Neural cell (in vitro differentiated cells): ENCODE results near the gene MTNR1A. TPM values are rescaled to one million over a fixed set of nuclear protein-coding genes. Genes with fewer than 3 reads are reported as not detected.
A peak's percentile ranks its signal among the peaks of the same experiment; 100 is the strongest.

ENCODE experiments used
- H2AFZ ChIP-seq: fragments of 200-600, 300-800 bp; sonication (generic), shearing (Covaris generic); 2 replicates; pipeline ENCODE4 v1.6.0; 2014; ENCODE audit warnings: low read depth, mild to moderate bottlenecking, antibody characterized with exemption, low read length, moderate library complexity
- H3F3A ChIP-seq: fragments of 200-600 bp; shearing (Covaris generic); 2 replicates; pipeline ENCODE4 v1.6.1; 2016; ENCODE audit warnings: mild to moderate bottlenecking, moderate library complexity, mixed read lengths, antibody characterized with exemption, low read length; ENCODE audit not compliant: insufficient read depth, poor library complexity, severe bottlenecking
- H3K27ac ChIP-seq: fragments of 200-600, 300-800 bp; sonication (generic), shearing (Covaris generic); 2 replicates; pipeline ENCODE4 v1.5.1; 2014; ENCODE audit warnings: mild to moderate bottlenecking, low read length, moderate library complexity
- H3K27me3 ChIP-seq: fragments of 300-800, 200-600 bp; sonication (generic), shearing (Covaris generic); 2 replicates; pipeline ENCODE4 v1.6.0; 2014; ENCODE audit warnings: mild to moderate bottlenecking, low read depth, low read length, moderate library complexity; ENCODE audit not compliant: insufficient read depth
- H3K36me3 ChIP-seq: fragments of 300-800, 200-600 bp; sonication (generic), shearing (Covaris generic); 2 replicates; pipeline ENCODE4 v1.5.1; 2014; ENCODE audit warnings: mild to moderate bottlenecking, antibody characterized with exemption, low read length, moderate library complexity; ENCODE audit not compliant: insufficient read depth
- H3K4me2 ChIP-seq: fragments of 300-800, 200-600 bp; sonication (generic), shearing (Covaris generic); 2 replicates; pipeline ENCODE4 v1.6.0; 2014; ENCODE audit warnings: mild to moderate bottlenecking, low read length
- H3K4me3 ChIP-seq: fragments of 300-800, 200-600 bp; sonication (generic), shearing (Covaris generic); 2 replicates; pipeline ENCODE4 v1.5.1; 2014; ENCODE audit warnings: mild to moderate bottlenecking, low read length, moderate library complexity
- H3K79me2 ChIP-seq: fragments of 200-600 bp; shearing (Covaris generic); replicated peaks from 2 replicates; pipeline ENCODE4 v1.6.0; 2014; ENCODE audit warnings: mild to moderate bottlenecking, low read length, moderate library complexity; ENCODE audit not compliant: insufficient read depth
- H3K9ac ChIP-seq: fragments of 300-800, 200-600 bp; sonication (generic), shearing (Covaris generic); 2 replicates; pipeline ENCODE4 v1.6.1; 2016; ENCODE audit warnings: mild to moderate bottlenecking, low read length, mixed read lengths
- H3K9me2 ChIP-seq: fragments of 200-600 bp; shearing (Covaris generic); 2 replicates; pipeline ENCODE4 v1.6.1; 2016; ENCODE audit warnings: mild to moderate bottlenecking, low read length, mixed read lengths; ENCODE audit not compliant: insufficient read depth
- H3K9me3 ChIP-seq: fragments of 200-600, 300-800 bp; sonication (generic), shearing (Covaris generic); 2 replicates; pipeline ENCODE4 v1.6.1; 2016; ENCODE audit warnings: mild to moderate bottlenecking, mixed run types, low read length, moderate library complexity, mixed read lengths
- H4K20me1 ChIP-seq: fragments of 200-600 bp; shearing (Covaris generic); 2 replicates; pipeline ENCODE4 v1.6.1; 2016; ENCODE audit warnings: mild to moderate bottlenecking, mixed run types; ENCODE audit not compliant: insufficient read depth
- CTCF ChIP-seq: fragments of 450-650 bp; IDR thresholded peaks from 2 replicates; pipeline ENCODE4 v1.5.1; 2014; ENCODE audit warnings: antibody characterized with exemption, mild to moderate bottlenecking, moderate library complexity; ENCODE audit not compliant: poor library complexity, severe bottlenecking
- EP300 ChIP-seq: fragments of 450-650 bp; conservative IDR thresholded peaks from 2 replicates; pipeline ENCODE4 v1.6.1; 2014; ENCODE audit warnings: antibody characterized with exemption, mild to moderate bottlenecking, moderate library complexity; ENCODE audit not compliant: poor library complexity, severe bottlenecking
- EZH2 ChIP-seq: fragments of 200-600, 300-800 bp; shearing (Covaris generic), sonication (generic); IDR thresholded peaks from 2 replicates; pipeline ENCODE4 v1.6.1; 2014; ENCODE audit warnings: antibody characterized with exemption, low read length, borderline replicate concordance, mild to moderate bottlenecking; ENCODE audit not compliant: insufficient read depth, poor library complexity, severe bottlenecking
- MXI1 ChIP-seq: fragments of 450-650 bp; conservative IDR thresholded peaks from 2 replicates; pipeline ENCODE4 v1.6.1; 2014; ENCODE audit warnings: antibody characterized with exemption, mild to moderate bottlenecking; ENCODE audit not compliant: poor library complexity, severe bottlenecking
- POLR2AphosphoS5 ChIP-seq: IDR thresholded peaks from 2 replicates; pipeline ENCODE4 v1.6.1; 2012
- RAD21 ChIP-seq: fragments of 450-650 bp; conservative IDR thresholded peaks from 2 replicates; pipeline ENCODE4 v1.6.1; 2014; ENCODE audit warnings: antibody characterized with exemption, mild to moderate bottlenecking, moderate library complexity
- SMC3 ChIP-seq: fragments of 450-650 bp; conservative IDR thresholded peaks from 2 replicates; pipeline ENCODE4 v1.6.1; 2014; ENCODE audit warnings: antibody characterized with exemption, mild to moderate bottlenecking, moderate library complexity; ENCODE audit not compliant: poor library complexity
- TAF1 ChIP-seq: IDR thresholded peaks from 2 replicates; pipeline ENCODE4 v1.6.1; 2012; ENCODE audit warnings: low read depth
- polyA minus RNA-seq: library from RNA; depleted of rRNA, polyadenylated mRNA; stranded (reverse); fragments of >200 nt; gene quantifications from 2 replicates; pipeline ENCODE4 v1.2.3, GENCODE V29; 2014
- polyA plus RNA-seq: library from polyadenylated mRNA; depleted of rRNA; stranded (reverse); fragments of >200 nt; gene quantifications from 2 replicates; pipeline ENCODE4 v1.2.3, GENCODE V29; 2014
- TF ChIP-seq, protein P1 (sequence below): IDR thresholded peaks from 2 replicates; pipeline ENCODE4 v1.6.1; 2012; ENCODE audit warnings: borderline replicate concordance

MTNR1A gene
- not detected in 2 replicates for polyA plus RNA-seq
- polyA minus RNA-seq = 0.46 TPM in 1 of 2 replicates, not detected in the other

GRCh38 chr4:186554914-186555827 lies at the start of gene MTNR1A:
Gene MTNR1A (minus strand): TSS chr4:186555567. CDS start chr4:186555365, 202 bp downstream.
- no peaks in the 10 kb centered on the region for H4K20me1 ChIP-seq
- no peak within 1 kb of the TSS for H3K4me2 ChIP-seq
- peaks cover 25% of the 10 kb centered on the region for H3K27me3 ChIP-seq
- H3K9ac ChIP-seq = no peak within 1 kb of the TSS
- H3F3A ChIP-seq = peaks cover 7% of the 10 kb centered on the region
- no peaks in the 10 kb centered on the region for H3K9me2 ChIP-seq
- H2AFZ ChIP-seq = no peak within 1 kb of the TSS
- TF ChIP-seq MXI1 = peak; percentile 46
- peak; percentile 28 for TF ChIP-seq RAD21
- TF ChIP-seq CTCF = no peak
- H3K36me3 ChIP-seq = no peaks in the 10 kb centered on the region
- H3K9me3 ChIP-seq = no peaks in the 10 kb centered on the region
- H3K4me3 ChIP-seq = peak within 1 kb of the TSS; percentile 58
- no peaks in the 10 kb centered on the region for H3K79me2 ChIP-seq
- no peak within 1 kb of the TSS for H3K27ac ChIP-seq

GRCh38 chr4:186604124-186604807 lies 48.9 kb upstream of the MTNR1A start:
- no peak for TF ChIP-seq CTCF
- Histone ChIP-seq H3K9me2 (no peaks in the 10 kb centered on the region), H3F3A (no peaks in the 10 kb centered on the region), H3K4me2 (no peak overlapping the region), H3K27ac (no peak overlapping the region), H3K9ac (no peak overlapping the region), H3K79me2 (no peaks in the 10 kb centered on the region), H3K27me3 (no peaks in the 10 kb centered on the region), H2AFZ (no peak overlapping the region), H3K4me3 (no peak overlapping the region), H3K9me3 (no peaks in the 10 kb centered on the region), H4K20me1 (no peaks in the 10 kb centered on the region), H3K36me3 (no peaks in the 10 kb centered on the region)

DNA sequence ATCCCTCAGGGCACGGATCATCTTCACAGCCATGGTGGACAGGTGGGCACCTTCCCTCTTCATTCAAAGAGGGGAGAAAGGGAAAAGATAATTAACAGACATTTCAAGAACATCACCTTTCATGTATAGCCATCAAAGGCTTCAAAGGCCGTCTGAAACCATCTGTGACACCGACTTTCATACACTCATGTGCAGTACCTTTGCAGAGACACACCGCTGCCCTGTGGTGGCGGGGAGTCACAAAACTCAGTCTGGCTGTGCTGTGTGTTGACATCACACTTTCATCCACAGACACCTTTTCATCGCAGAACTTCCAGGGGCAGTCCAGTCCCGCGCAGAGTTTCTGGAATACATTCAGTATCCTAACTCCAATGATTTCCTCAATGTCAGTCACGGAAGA lies 47.6 kb upstream of the MTNR1A start:
- no peaks in the 10 kb centered on the region for H3K27me3 ChIP-seq
- no peak overlapping the region for H3K27ac ChIP-seq
- no peaks in the 10 kb centered on the region for H4K20me1 ChIP-seq
- H3K9ac ChIP-seq = no peak overlapping the region
- no peaks in the 10 kb centered on the region for H3K9me3 ChIP-seq
- H3K36me3 ChIP-seq = no peaks in the 10 kb centered on the region
- H3K79me2 ChIP-seq = no peaks in the 10 kb centered on the region
- no peak overlapping the region for H3K4me2 ChIP-seq
- no peaks in the 10 kb centered on the region for H3F3A ChIP-seq
- H2AFZ ChIP-seq = no peak overlapping the region
- H3K4me3 ChIP-seq = no peak overlapping the region
- TF ChIP-seq TAF1 (no peak), EZH2 (no peak), CTCF (no peak), EP300 (no peak), RAD21 (no peak), POLR2AphosphoS5 (no peak), MXI1 (no peak), SMC3 (no peak)
- TF ChIP-seq, protein P1, sequence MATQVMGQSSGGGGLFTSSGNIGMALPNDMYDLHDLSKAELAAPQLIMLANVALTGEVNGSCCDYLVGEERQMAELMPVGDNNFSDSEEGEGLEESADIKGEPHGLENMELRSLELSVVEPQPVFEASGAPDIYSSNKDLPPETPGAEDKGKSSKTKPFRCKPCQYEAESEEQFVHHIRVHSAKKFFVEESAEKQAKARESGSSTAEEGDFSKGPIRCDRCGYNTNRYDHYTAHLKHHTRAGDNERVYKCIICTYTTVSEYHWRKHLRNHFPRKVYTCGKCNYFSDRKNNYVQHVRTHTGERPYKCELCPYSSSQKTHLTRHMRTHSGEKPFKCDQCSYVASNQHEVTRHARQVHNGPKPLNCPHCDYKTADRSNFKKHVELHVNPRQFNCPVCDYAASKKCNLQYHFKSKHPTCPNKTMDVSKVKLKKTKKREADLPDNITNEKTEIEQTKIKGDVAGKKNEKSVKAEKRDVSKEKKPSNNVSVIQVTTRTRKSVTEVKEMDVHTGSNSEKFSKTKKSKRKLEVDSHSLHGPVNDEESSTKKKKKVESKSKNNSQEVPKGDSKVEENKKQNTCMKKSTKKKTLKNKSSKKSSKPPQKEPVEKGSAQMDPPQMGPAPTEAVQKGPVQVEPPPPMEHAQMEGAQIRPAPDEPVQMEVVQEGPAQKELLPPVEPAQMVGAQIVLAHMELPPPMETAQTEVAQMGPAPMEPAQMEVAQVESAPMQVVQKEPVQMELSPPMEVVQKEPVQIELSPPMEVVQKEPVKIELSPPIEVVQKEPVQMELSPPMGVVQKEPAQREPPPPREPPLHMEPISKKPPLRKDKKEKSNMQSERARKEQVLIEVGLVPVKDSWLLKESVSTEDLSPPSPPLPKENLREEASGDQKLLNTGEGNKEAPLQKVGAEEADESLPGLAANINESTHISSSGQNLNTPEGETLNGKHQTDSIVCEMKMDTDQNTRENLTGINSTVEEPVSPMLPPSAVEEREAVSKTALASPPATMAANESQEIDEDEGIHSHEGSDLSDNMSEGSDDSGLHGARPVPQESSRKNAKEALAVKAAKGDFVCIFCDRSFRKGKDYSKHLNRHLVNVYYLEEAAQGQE = no peak
- H3K9me2 ChIP-seq = no peaks in the 10 kb centered on the region
